Stimulated activated CD4-positive, alpha-beta T cell treated with anti-CD3 and anti-CD28 coated beads, Interleukin-4, amount 100 ng/mL, for 48 hours (primary cell): ENCODE results near the gene DUSP28.
"Not testable (repeated sequence)": the region's sequence is repeated elsewhere in the genome, so short reads cannot be mapped to it uniquely, and the experiment has no call there.

Experiments used
- DNase-seq, 2 donors: peaks; one replicate each; pipeline ENCODE4 v3.0.0-alpha.2; 2020; ENCODE audit warnings: low read depth in 2 of 2

Gene DUSP28

GRCh38 chr2:240560480-240561324 lies 545 bp downstream of the DUSP28 start:
- peak; percentile 100 for DNase-seq

GRCh38 chr2:240561325-240561971 lies 1.3 kb downstream of the DUSP28 start:
- DNase-seq: no peak

- DNase-seq: not testable (repeated sequence)
Measured at GRCh38 chr2:240563231-240563630, 3.1 kb downstream of the DUSP28 start.

- DNase-seq: no peak
Measured at GRCh38 chr2:240563951-240564560, 3.9 kb downstream of the DUSP28 start.

- no peak for DNase-seq
Measured at GRCh38 chr2:240564561-240565332, 4.6 kb downstream of the DUSP28 start.

- DNase-seq: peak; percentile 79 to 89
Measured at GRCh38 chr2:240565333-240566202, 5.4 kb downstream of the DUSP28 start.

- peak; percentile 95 to 96 for DNase-seq
Measured at GRCh38 chr2:240566203-240567136, 6.3 kb downstream of the DUSP28 start.

GRCh38 chr2:240567137-240567871 lies 7.1 kb downstream of the DUSP28 start:
- no peak for DNase-seq

GRCh38 chr2:240567872-240568677 lies 7.9 kb downstream of the DUSP28 start, which contains the start of gene RNPEPL1:
Gene RNPEPL1, plus strand, starts transcription at chr2:240568484. Its CDS starts 103 bp downstream, at chr2:240568587.
- DNase-seq: no peak

GRCh38 chr2:240568678-240569522 lies 8.7 kb downstream of the DUSP28 start:
- no peak for DNase-seq

GRCh38 chr2:240569523-240569997 lies 9.4 kb downstream of the DUSP28 start:
- no peak for DNase-seq

GRCh38 chr2:240569998-240570530 lies 9.9 kb downstream of the DUSP28 start:
- no peak for DNase-seq

- no peak for DNase-seq
Measured at GRCh38 chr2:240570531-240571313, 10.6 kb downstream of the DUSP28 start.

- no peak for DNase-seq
Measured at GRCh38 chr2:240571314-240571973, 11.3 kb downstream of the DUSP28 start.
